Calu3 (cell line): ENCODE data around the gene GOLGA3. TPM values are rescaled to one million over a fixed set of nuclear protein-coding genes. Genes with fewer than 3 reads are reported as not detected.
"Not testable (repeated sequence)": the region's sequence is repeated elsewhere in the genome, so short reads cannot be mapped to it uniquely, and the experiment has no call there.

Experiments
- BruUV-seq: library from RNA; stranded (reverse); fragments of 400-500 nt; replicated peaks from 2 replicates; lab custom pipeline; 2021; lab: Mats Ljungman, UMichigan
- CTCF ChIA-PET: fragments of 300-600 bp; sonication (Branson Sonifier 250); formaldehyde crosslinking; loops from one replicate; lab custom pipeline; 2022; ENCODE audit warnings: antibody characterized with exemption; lab: Charles Lee
- DNase-seq: peaks from one replicate; pipeline ENCODE4 v3.0.0; 2022
- H3K27ac Mint-ChIP-seq: one replicate; pipeline ENCODE4 v1.8.0; 2022; ENCODE audit warnings: mixed read lengths; ENCODE audit not compliant: unreplicated experiment
- H3K27me3 Mint-ChIP-seq: one replicate; pipeline ENCODE4 v1.8.0; 2022; ENCODE audit warnings: mixed read lengths; ENCODE audit not compliant: unreplicated experiment
- H3K36me3 Mint-ChIP-seq: one replicate; pipeline ENCODE4 v1.8.0; 2022; ENCODE audit warnings: mild to moderate bottlenecking, moderate library complexity, mixed read lengths; ENCODE audit not compliant: insufficient read depth, unreplicated experiment
- H3K4me1 Mint-ChIP-seq: one replicate; pipeline ENCODE4 v1.8.0; 2022; ENCODE audit warnings: mild to moderate bottlenecking, low read depth, mixed read lengths; ENCODE audit not compliant: unreplicated experiment
- H3K4me3 Mint-ChIP-seq: one replicate; pipeline ENCODE4 v1.8.0; 2022; ENCODE audit warnings: mild to moderate bottlenecking, low read depth, moderate library complexity, mixed read lengths; ENCODE audit not compliant: unreplicated experiment
- H3K9me3 Mint-ChIP-seq: one replicate; pipeline ENCODE4 v1.8.0; 2022; ENCODE audit warnings: low read depth, mixed read lengths; ENCODE audit not compliant: unreplicated experiment
- intact Hi-C: fragments of 100-400 bp; cut with micrococcal nuclease; formaldehyde crosslinking; loops from one replicate; pipeline ENCODE4 v1.10.0; 2022; ENCODE audit not compliant: unreplicated experiment
- total RNA-seq: library from RNA; stranded (reverse); gene quantifications from 2 replicates; pipeline ENCODE4 v1.2.3, GENCODE V29; 2022
- TF ChIP-seq, protein P1 (sequence below): fragments of 200-600 bp; IDR thresholded peaks from one replicate; pipeline ENCODE4 v1.8.0; 2022; ENCODE audit warnings: antibody characterized with exemption; ENCODE audit not compliant: unreplicated experiment

The GOLGA3 gene
- total RNA-seq, 1 experiment from 2014 or later: 116 TPM

GRCh38 chr12:132779781-132780353 is 48.8 kb downstream of the GOLGA3 start:
- no peaks in the 10 kb centered on the region for H3K4me1 Mint-ChIP-seq
- no peaks in the 10 kb centered on the region for H3K27me3 Mint-ChIP-seq
- no TSS peak for BruUV-seq
- intact Hi-C loops: no loop called here
- TF ChIP-seq, protein P1, sequence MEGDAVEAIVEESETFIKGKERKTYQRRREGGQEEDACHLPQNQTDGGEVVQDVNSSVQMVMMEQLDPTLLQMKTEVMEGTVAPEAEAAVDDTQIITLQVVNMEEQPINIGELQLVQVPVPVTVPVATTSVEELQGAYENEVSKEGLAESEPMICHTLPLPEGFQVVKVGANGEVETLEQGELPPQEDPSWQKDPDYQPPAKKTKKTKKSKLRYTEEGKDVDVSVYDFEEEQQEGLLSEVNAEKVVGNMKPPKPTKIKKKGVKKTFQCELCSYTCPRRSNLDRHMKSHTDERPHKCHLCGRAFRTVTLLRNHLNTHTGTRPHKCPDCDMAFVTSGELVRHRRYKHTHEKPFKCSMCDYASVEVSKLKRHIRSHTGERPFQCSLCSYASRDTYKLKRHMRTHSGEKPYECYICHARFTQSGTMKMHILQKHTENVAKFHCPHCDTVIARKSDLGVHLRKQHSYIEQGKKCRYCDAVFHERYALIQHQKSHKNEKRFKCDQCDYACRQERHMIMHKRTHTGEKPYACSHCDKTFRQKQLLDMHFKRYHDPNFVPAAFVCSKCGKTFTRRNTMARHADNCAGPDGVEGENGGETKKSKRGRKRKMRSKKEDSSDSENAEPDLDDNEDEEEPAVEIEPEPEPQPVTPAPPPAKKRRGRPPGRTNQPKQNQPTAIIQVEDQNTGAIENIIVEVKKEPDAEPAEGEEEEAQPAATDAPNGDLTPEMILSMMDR: no peak
- peaks cover 90% of the 10 kb centered on the region for H3K36me3 Mint-ChIP-seq
- no peak for DNase-seq
- CTCF ChIA-PET: interaction anchor here (0.6 kb wide), 1 partner anchor 1261 kb away, joined by 3 read pairs; no protein-coding TSS in a partner anchor
- no peaks in the 10 kb centered on the region for H3K9me3 Mint-ChIP-seq
- H3K4me3 Mint-ChIP-seq: no peak overlapping the region
- H3K27ac Mint-ChIP-seq: no peak overlapping the region

GRCh38 chr12:132777614-132778013 is 51.1 kb downstream of the GOLGA3 start:
- TF ChIP-seq, protein P1: no peak
- no peak overlapping the region for H3K27ac Mint-ChIP-seq
- H3K27me3 Mint-ChIP-seq: no peaks in the 10 kb centered on the region
- CTCF ChIA-PET: no interaction called here
- DNase-seq: no peak
- no TSS peak for BruUV-seq
- no peak overlapping the region for H3K4me3 Mint-ChIP-seq
- peaks cover 91% of the 10 kb centered on the region for H3K36me3 Mint-ChIP-seq
- no peaks in the 10 kb centered on the region for H3K4me1 Mint-ChIP-seq
- H3K9me3 Mint-ChIP-seq: no peaks in the 10 kb centered on the region
- intact Hi-C loops: no loop called here

- DNase-seq: no peak
- Mint-ChIP-seq H3K36me3 (peaks cover 91% of the 10 kb centered on the region), H3K4me1 (no peaks in the 10 kb centered on the region), H3K27me3 (no peaks in the 10 kb centered on the region), H3K4me3 (no peak overlapping the region), H3K9me3 (no peaks in the 10 kb centered on the region), H3K27ac (no peak overlapping the region)
- intact Hi-C loops: no loop called here
- TF ChIP-seq, protein P1: no peak
- CTCF ChIA-PET: no interaction called here
- no TSS peak for BruUV-seq
These were observed 51.7 kb downstream of the GOLGA3 start for GRCh38 chr12:132776816-132777568.

DNA sequence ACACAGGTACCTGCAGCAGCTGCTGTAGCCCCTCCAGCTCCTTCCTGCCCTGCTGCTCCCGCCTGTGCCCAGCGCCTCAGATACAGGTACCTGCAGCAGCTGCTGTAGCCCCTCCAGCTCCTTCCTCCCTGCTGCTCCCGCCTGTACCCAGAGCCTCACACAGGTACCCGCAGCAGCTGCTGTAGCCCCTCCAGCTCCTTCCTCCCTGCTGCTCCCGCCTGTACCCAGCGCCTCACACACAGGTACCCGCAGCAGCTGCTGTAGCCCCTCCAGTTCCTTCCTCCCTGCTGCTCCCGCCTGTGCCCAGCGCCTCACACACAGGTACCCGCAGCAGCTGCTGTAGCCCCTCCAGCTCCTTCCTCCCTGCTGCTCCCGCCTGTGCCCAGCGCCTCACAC is 52.4 kb downstream of the GOLGA3 start:
- H3K27me3 Mint-ChIP-seq, BruUV-seq, H3K4me1 Mint-ChIP-seq, CTCF ChIA-PET, DNase-seq, H3K9me3 Mint-ChIP-seq, intact Hi-C loops, H3K27ac Mint-ChIP-seq, H3K4me3 Mint-ChIP-seq: not testable (repeated sequence)
- H3K36me3 Mint-ChIP-seq: peaks cover 91% of the 10 kb centered on the region
